Measurements from ENCODE around the gene UST. TPM values are rescaled to one million over a fixed set of nuclear protein-coding genes. Genes with fewer than 3 reads are reported as not detected.
"Not testable (repeated sequence)": the region's sequence is repeated elsewhere in the genome, so short reads cannot be mapped to it uniquely, and the experiment has no call there.

The UST gene
- total RNA-seq, 2 experiments from 2014 or later, result 3.7 to 4.9 TPM

GRCh38 chr6:148898376-148899014, 151.7 kb downstream of the UST start:
- Mint-ChIP-seq H3K36me3 (peaks cover 6% of the 10 kb centered on the region), H3K27me3 (no peaks in the 10 kb centered on the region), H3K4me1 (ENCODE audit: low read depth) (no peaks in the 10 kb centered on the region), H3K27ac (no peak overlapping the region), H3K9me3 (peaks cover 5% of the 10 kb centered on the region), H3K4me3 (no peak overlapping the region)
- ChIA-PET CTCF (interaction anchor here (1.1 kb wide), 1 partner anchor 42 kb away, joined by 3 read pairs; no protein-coding TSS in a partner anchor), POLR2A (interaction anchor here (0.6 kb wide), 1 partner anchor 32 kb away, joined by 3 read pairs; no protein-coding TSS in a partner anchor)
- intact Hi-C loops (cut with micrococcal nuclease), result no loop called here
- no peak for DNase-seq

- DNase-seq, result no peak
- Mint-ChIP-seq H3K9me3 (peaks cover 3% of the 10 kb centered on the region), H3K4me1 (ENCODE audit: low read depth) (no peaks in the 10 kb centered on the region), H3K4me3 (no peak overlapping the region), H3K27ac (no peak overlapping the region), H3K36me3 (peaks cover 3% of the 10 kb centered on the region), H3K27me3 (no peaks in the 10 kb centered on the region)
- ChIA-PET CTCF (no interaction called here), POLR2A (no interaction called here)
- intact Hi-C loops (cut with micrococcal nuclease), result no loop called here
Observed at GRCh38 chr6:148904896-148905870, 158.4 kb downstream of the UST start.

- no peaks in the 10 kb centered on the region for H3K27me3 Mint-ChIP-seq
- ChIA-PET POLR2A (no interaction called here), CTCF (no interaction called here)
- H3K9me3 Mint-ChIP-seq, result no peaks in the 10 kb centered on the region
- intact Hi-C loops (cut with micrococcal nuclease), result no loop called here
- H3K4me3 Mint-ChIP-seq, result no peak overlapping the region
- no peak overlapping the region for H3K27ac Mint-ChIP-seq
- H3K36me3 Mint-ChIP-seq, result no peaks in the 10 kb centered on the region
- no peaks in the 10 kb centered on the region for H3K4me1 Mint-ChIP-seq (ENCODE audit: low read depth)
- DNase-seq, result no peak
Observed at GRCh38 chr6:148905901-148906300, 159.1 kb downstream of the UST start.

GRCh38 chr6:148906386-148906785, 159.6 kb downstream of the UST start:
- Mint-ChIP-seq H3K36me3 (no peaks in the 10 kb centered on the region), H3K9me3 (no peaks in the 10 kb centered on the region), H3K27ac (no peak overlapping the region), H3K4me1 (ENCODE audit: low read depth) (no peaks in the 10 kb centered on the region), H3K27me3 (no peaks in the 10 kb centered on the region), H3K4me3 (no peak overlapping the region)
- no peak for DNase-seq
- ChIA-PET CTCF (no interaction called here), POLR2A (no interaction called here)
- intact Hi-C loops (cut with micrococcal nuclease), result no loop called here

GRCh38 chr6:148907573-148907972, 160.7 kb downstream of the UST start:
- no peaks in the 10 kb centered on the region for H3K4me1 Mint-ChIP-seq (ENCODE audit: low read depth)
- no peak overlapping the region for H3K27ac Mint-ChIP-seq
- no peak for DNase-seq
- intact Hi-C loops (cut with micrococcal nuclease), result no loop called here
- H3K9me3 Mint-ChIP-seq, result no peaks in the 10 kb centered on the region
- POLR2A ChIA-PET, result interaction anchor here (0.6 kb wide), 1 partner anchor 109 kb away, joined by 3 read pairs; no protein-coding TSS in a partner anchor
- no peaks in the 10 kb centered on the region for H3K27me3 Mint-ChIP-seq
- H3K36me3 Mint-ChIP-seq, result no peaks in the 10 kb centered on the region
- H3K4me3 Mint-ChIP-seq, result no peak overlapping the region
- CTCF ChIA-PET, result no interaction called here

GRCh38 chr6:148912252-148912651, 165.4 kb downstream of the UST start:
- intact Hi-C loops (cut with micrococcal nuclease), result no loop called here
- peaks cover 2% of the 10 kb centered on the region for H3K36me3 Mint-ChIP-seq
- CTCF ChIA-PET, result no interaction called here
- DNase-seq, result no peak
- no peak overlapping the region for H3K27ac Mint-ChIP-seq
- no peaks in the 10 kb centered on the region for H3K27me3 Mint-ChIP-seq
- peaks cover 5% of the 10 kb centered on the region for H3K4me1 Mint-ChIP-seq (ENCODE audit: low read depth)
- H3K9me3 Mint-ChIP-seq, result peaks cover 5% of the 10 kb centered on the region
- H3K4me3 Mint-ChIP-seq, result no peak overlapping the region
- POLR2A ChIA-PET, result no interaction called here

GRCh38 chr6:148915810-148916209, 169.0 kb downstream of the UST start:
- intact Hi-C loops (cut with micrococcal nuclease), result no loop called here
- H3K4me3 Mint-ChIP-seq, result no peak overlapping the region
- peaks cover 9% of the 10 kb centered on the region for H3K36me3 Mint-ChIP-seq
- ChIA-PET POLR2A (no interaction called here), CTCF (no interaction called here)
- DNase-seq, result no peak
- peaks cover 10% of the 10 kb centered on the region for H3K9me3 Mint-ChIP-seq
- no peak overlapping the region for H3K27ac Mint-ChIP-seq
- peaks cover 5% of the 10 kb centered on the region for H3K4me1 Mint-ChIP-seq (ENCODE audit: low read depth)
- no peaks in the 10 kb centered on the region for H3K27me3 Mint-ChIP-seq

- H3K4me3 Mint-ChIP-seq, result not testable (repeated sequence)
Observed at GRCh38 chr6:148916485-148916884, 169.7 kb downstream of the UST start.

DNA sequence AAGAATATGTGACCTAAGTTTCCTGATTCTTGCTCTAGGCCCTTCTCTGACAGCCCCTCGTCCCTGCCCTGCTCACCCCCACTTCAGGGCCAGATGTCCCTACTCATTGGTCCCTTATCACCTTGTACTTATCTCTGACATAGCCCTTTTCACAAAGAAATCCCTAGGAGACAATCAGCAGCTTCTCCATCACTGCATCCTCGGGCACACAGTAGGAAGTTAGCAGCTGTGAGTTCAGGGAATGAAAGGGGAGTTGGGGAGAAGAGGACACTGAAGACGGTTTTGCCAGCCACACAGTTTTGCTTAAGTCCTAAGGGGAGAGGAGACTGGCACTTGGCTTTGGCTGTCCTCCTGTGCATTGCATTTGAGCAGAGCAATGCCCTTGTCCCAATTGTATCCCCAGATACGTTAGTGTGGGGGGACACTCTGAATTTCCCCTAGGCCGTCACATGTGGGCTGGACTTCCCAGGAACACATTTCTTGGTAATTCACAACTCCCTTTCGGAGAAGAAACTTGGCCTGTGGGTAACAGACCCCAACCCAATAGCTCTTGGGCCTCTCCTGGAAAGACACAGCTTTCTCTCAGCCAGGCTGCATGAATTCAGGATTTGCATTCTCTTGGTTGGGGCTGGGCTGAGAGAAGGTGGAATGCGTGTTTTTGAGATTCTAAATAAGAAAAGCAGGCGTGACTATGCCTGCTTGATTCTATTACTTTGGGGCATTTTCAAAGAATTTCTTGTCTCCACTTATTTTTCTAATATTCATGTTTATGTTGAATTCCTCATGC, 177.6 kb downstream of the UST start:
- Mint-ChIP-seq H3K27ac (no peak overlapping the region), H3K27me3 (no peaks in the 10 kb centered on the region), H3K9me3 (no peaks in the 10 kb centered on the region), H3K36me3 (peaks cover 1% of the 10 kb centered on the region), H3K4me1 (ENCODE audit: low read depth) (no peaks in the 10 kb centered on the region), H3K4me3 (no peak overlapping the region)
- no peak for DNase-seq
- ChIA-PET CTCF (no interaction called here), POLR2A (no interaction called here)
- intact Hi-C loops (cut with micrococcal nuclease), result no loop called here

More at GRCh38 chr6:148916485-148916884, 169.7 kb downstream of the UST start:
- H3K27ac Mint-ChIP-seq; POLR2A ChIA-PET; intact Hi-C loops (cut with micrococcal nuclease); H3K4me1 Mint-ChIP-seq (ENCODE audit: low read depth); H3K27me3 Mint-ChIP-seq; H3K36me3 Mint-ChIP-seq; CTCF ChIA-PET: not testable (repeated sequence)
- DNase-seq, result peak; percentile 46
- peaks cover 10% of the 10 kb centered on the region for H3K9me3 Mint-ChIP-seq

GRCh38 chr6:148925701-148926100, 178.9 kb downstream of the UST start:
- H3K36me3 Mint-ChIP-seq, result no peaks in the 10 kb centered on the region
- H3K27me3 Mint-ChIP-seq, result no peaks in the 10 kb centered on the region
- POLR2A ChIA-PET, result no interaction called here
- no peak overlapping the region for H3K27ac Mint-ChIP-seq
- H3K9me3 Mint-ChIP-seq, result no peaks in the 10 kb centered on the region
- intact Hi-C loops (cut with micrococcal nuclease), result no loop called here
- CTCF ChIA-PET, result no interaction called here
- no peak for DNase-seq
- no peaks in the 10 kb centered on the region for H3K4me1 Mint-ChIP-seq (ENCODE audit: low read depth)
- no peak overlapping the region for H3K4me3 Mint-ChIP-seq

GRCh38 chr6:148926478-148926877, 179.6 kb downstream of the UST start:
- intact Hi-C loops (cut with micrococcal nuclease), result no loop called here
- Mint-ChIP-seq H3K9me3 (no peaks in the 10 kb centered on the region), H3K27me3 (no peaks in the 10 kb centered on the region), H3K4me3 (no peak overlapping the region), H3K27ac (no peak overlapping the region), H3K4me1 (ENCODE audit: low read depth) (no peaks in the 10 kb centered on the region), H3K36me3 (no peaks in the 10 kb centered on the region)
- DNase-seq, result no peak
- POLR2A ChIA-PET, result no interaction called here
- CTCF ChIA-PET, result no interaction called here

- no peak overlapping the region for H3K4me3 Mint-ChIP-seq
- H3K4me1 Mint-ChIP-seq (ENCODE audit: low read depth), result no peaks in the 10 kb centered on the region
- intact Hi-C loops (cut with micrococcal nuclease), result no loop called here
- H3K9me3 Mint-ChIP-seq, result no peaks in the 10 kb centered on the region
- CTCF ChIA-PET, result interaction anchor here (0.6 kb wide), 1 partner anchor 19 kb away, joined by 4 read pairs; no protein-coding TSS in a partner anchor
- no peak overlapping the region for H3K27ac Mint-ChIP-seq
- POLR2A ChIA-PET, result no interaction called here
- H3K36me3 Mint-ChIP-seq, result no peaks in the 10 kb centered on the region
- no peak for DNase-seq
- H3K27me3 Mint-ChIP-seq, result no peaks in the 10 kb centered on the region
Observed at GRCh38 chr6:148927586-148927985, 180.8 kb downstream of the UST start.
